HG03521 (cell line): ENCODE results near the gene CGB8.

Experiments used
- ATAC-seq: cut with Tn5 transposase; IDR thresholded peaks from one replicate; pipeline ENCODE4 v1.9.1; 2021; ENCODE audit warnings: mild to moderate bottlenecking, moderate library complexity; ENCODE audit not compliant: unreplicated experiment

The CGB8 gene

GRCh38 chr19:49014123-49014869 lies 34.6 kb downstream of the CGB8 start:
- no peak for ATAC-seq

GRCh38 chr19:49011194-49011593 lies 37.7 kb downstream of the CGB8 start:
- ATAC-seq, result no peak

GRCh38 chr19:49010453-49010852 lies 38.5 kb downstream of the CGB8 start:
- no peak for ATAC-seq

GRCh38 chr19:49009828-49010227 lies 39.1 kb downstream of the CGB8 start:
- ATAC-seq, result no peak

GRCh38 chr19:49006905-49007304 lies 42.0 kb downstream of the CGB8 start:
- no peak for ATAC-seq

GRCh38 chr19:49004964-49005614 lies 43.8 kb downstream of the CGB8 start:
- no peak for ATAC-seq

- no peak for ATAC-seq
Measured at GRCh38 chr19:49004133-49004532, 44.8 kb downstream of the CGB8 start.

GRCh38 chr19:48999481-49000325 lies 49.2 kb downstream of the CGB8 start:
- no peak for ATAC-seq

GRCh38 chr19:48997972-48998371 lies 50.9 kb downstream of the CGB8 start:
- no peak for ATAC-seq
